Measurements from ENCODE around the gene SRGAP1. TPM values are rescaled to one million over a fixed set of nuclear protein-coding genes. Genes with fewer than 3 reads are reported as not detected.

SRGAP1 gene
- total RNA-seq, 1 donor from 2014 or later = 7.4 TPM

- intact Hi-C loops (cut with DNase I) = no loop called here
- peaks cover 15% of the 10 kb centered on the region for H3K4me1 ChIP-seq
- no peak for DNase-seq (ENCODE audit: extremely low spot score in 2 of 2)
- no peaks in the 10 kb centered on the region for H3K27me3 ChIP-seq
- H3K4me3 ChIP-seq = no peak overlapping the region
- TF ChIP-seq CTCF (IDR thresholded peaks at IDR 0.05) (no peak), POLR2AphosphoS5 (IDR thresholded peaks at IDR 0.05; ENCODE audit: insufficient read depth in 1 of 2, low read depth in 1 of 2) (no peak)
- no peak overlapping the region for H3K27ac ChIP-seq
- no peaks in the 10 kb centered on the region for H3K36me3 ChIP-seq
- no peaks in the 10 kb centered on the region for H3K9me3 ChIP-seq
These were observed 249.2 kb downstream of the SRGAP1 start for GRCh38 chr12:64093689-64094088.

GRCh38 chr12:64097366-64098105, 253.0 kb downstream of the SRGAP1 start:
- H3K27ac ChIP-seq = no peak overlapping the region
- no peaks in the 10 kb centered on the region for H3K27me3 ChIP-seq
- intact Hi-C loops (cut with DNase I) = no loop called here
- no peaks in the 10 kb centered on the region for H3K9me3 ChIP-seq
- no peak for DNase-seq (ENCODE audit: extremely low spot score in 2 of 2)
- no peaks in the 10 kb centered on the region for H3K36me3 ChIP-seq
- H3K4me1 ChIP-seq = peaks cover 15% of the 10 kb centered on the region
- H3K4me3 ChIP-seq = no peak overlapping the region
- no peak for TF ChIP-seq POLR2AphosphoS5 (IDR thresholded peaks at IDR 0.05; ENCODE audit: insufficient read depth in 1 of 2, low read depth in 1 of 2)
- TF ChIP-seq CTCF (IDR thresholded peaks at IDR 0.05) = no peak
- no peak for TF ChIP-seq POLR2A (IDR thresholded peaks at IDR 0.05)

GRCh38 chr12:64098709-64099354, 254.3 kb downstream of the SRGAP1 start:
- no peaks in the 10 kb centered on the region for H3K9me3 ChIP-seq
- peaks cover 15% of the 10 kb centered on the region for H3K4me1 ChIP-seq
- H3K27me3 ChIP-seq = no peaks in the 10 kb centered on the region
- H3K27ac ChIP-seq = no peak overlapping the region
- H3K4me3 ChIP-seq = no peak overlapping the region
- no peak for TF ChIP-seq CTCF (IDR thresholded peaks at IDR 0.05)
- TF ChIP-seq POLR2AphosphoS5 (IDR thresholded peaks at IDR 0.05; ENCODE audit: insufficient read depth in 1 of 2, low read depth in 1 of 2) = no peak
- no peak for TF ChIP-seq POLR2A (IDR thresholded peaks at IDR 0.05)
- DNase-seq (ENCODE audit: extremely low spot score in 2 of 2) = no peak
- H3K36me3 ChIP-seq = no peaks in the 10 kb centered on the region
- intact Hi-C loops (cut with DNase I) = no loop called here

GRCh38 chr12:64099397-64099796, 254.9 kb downstream of the SRGAP1 start:
- no peak overlapping the region for H3K4me3 ChIP-seq
- H3K27ac ChIP-seq = no peak overlapping the region
- no peak for DNase-seq (ENCODE audit: extremely low spot score in 2 of 2)
- TF ChIP-seq CTCF (IDR thresholded peaks at IDR 0.05) (no peak), POLR2AphosphoS5 (IDR thresholded peaks at IDR 0.05; ENCODE audit: insufficient read depth in 1 of 2, low read depth in 1 of 2) (peak in 1 of 2 donors; percentile 45), POLR2A (IDR thresholded peaks at IDR 0.05) (no peak)
- H3K27me3 ChIP-seq = no peaks in the 10 kb centered on the region
- H3K36me3 ChIP-seq = no peaks in the 10 kb centered on the region
- no peaks in the 10 kb centered on the region for H3K9me3 ChIP-seq
- peaks cover 15% of the 10 kb centered on the region for H3K4me1 ChIP-seq
- intact Hi-C loops (cut with DNase I) = no loop called here

- DNase-seq (ENCODE audit: extremely low spot score in 2 of 2) = no peak
- no peaks in the 10 kb centered on the region for H3K36me3 ChIP-seq
- no peak overlapping the region for H3K4me3 ChIP-seq
- intact Hi-C loops (cut with DNase I) = no loop called here
- H3K27ac ChIP-seq = no peak overlapping the region
- no peak for TF ChIP-seq POLR2A (IDR thresholded peaks at IDR 0.05)
- no peak for TF ChIP-seq CTCF (IDR thresholded peaks at IDR 0.05)
- no peak for TF ChIP-seq POLR2AphosphoS5 (IDR thresholded peaks at IDR 0.05; ENCODE audit: insufficient read depth in 1 of 2, low read depth in 1 of 2)
- no peaks in the 10 kb centered on the region for H3K9me3 ChIP-seq
- no peaks in the 10 kb centered on the region for H3K27me3 ChIP-seq
- peaks cover 15% of the 10 kb centered on the region for H3K4me1 ChIP-seq
These were observed 257.8 kb downstream of the SRGAP1 start for GRCh38 chr12:64102339-64102738.

Data from vagina (tissue), 2 donors.